Measurements from ENCODE around the gene ARL16.

ARL16 gene

GRCh38 chr17:81703747-81704654, 20.4 kb upstream of the ARL16 start:
- Mint-ChIP-seq H3K9me3 (no peaks in the 10 kb centered on the region), H3K36me3 (peaks cover 3% of the 10 kb centered on the region), H3K27ac (peak overlapping the region; percentile 35), H3K27me3 (no peaks in the 10 kb centered on the region), H3K4me3 (peak overlapping the region; percentile 83), H3K4me1 (peaks cover 20% of the 10 kb centered on the region)

GRCh38 chr17:81702934-81703746, 19.5 kb upstream of the ARL16 start, which contains the start of gene MRPL12:
Gene MRPL12 (plus strand): TSS chr17:81703367. CDS start chr17:81703502, 135 bp downstream.
- Mint-ChIP-seq H3K36me3 (peaks cover 3% of the 10 kb centered on the region), H3K27ac (peak within 1 kb of the TSS; percentile 97), H3K4me1 (peaks cover 20% of the 10 kb centered on the region), H3K4me3 (peak within 1 kb of the TSS; percentile 95), H3K9me3 (no peaks in the 10 kb centered on the region), H3K27me3 (no peaks in the 10 kb centered on the region)

GRCh38 chr17:81701288-81702071, 17.9 kb upstream of the ARL16 start:
- Mint-ChIP-seq H3K36me3 (peaks cover 5% of the 10 kb centered on the region), H3K4me3 (peak overlapping the region; percentile 95), H3K27me3 (no peaks in the 10 kb centered on the region), H3K27ac (no peak overlapping the region), H3K4me1 (peaks cover 23% of the 10 kb centered on the region), H3K9me3 (no peaks in the 10 kb centered on the region)

GRCh38 chr17:81700353-81701287, 17.0 kb upstream of the ARL16 start:
- Mint-ChIP-seq H3K36me3 (peaks cover 3% of the 10 kb centered on the region), H3K27me3 (no peaks in the 10 kb centered on the region), H3K27ac (no peak overlapping the region), H3K4me1 (peaks cover 23% of the 10 kb centered on the region), H3K4me3 (peak overlapping the region; percentile 30), H3K9me3 (no peaks in the 10 kb centered on the region)

- Mint-ChIP-seq H3K4me3 (no peak overlapping the region), H3K27ac (no peak overlapping the region), H3K4me1 (peaks cover 17% of the 10 kb centered on the region), H3K9me3 (no peaks in the 10 kb centered on the region), H3K27me3 (no peaks in the 10 kb centered on the region), H3K36me3 (peaks cover 2% of the 10 kb centered on the region)
Measured at GRCh38 chr17:81697261-81698044, 13.9 kb upstream of the ARL16 start.

- H3K27ac Mint-ChIP-seq = no peak overlapping the region
- peaks cover 8% of the 10 kb centered on the region for H3K4me1 Mint-ChIP-seq
- H3K9me3 Mint-ChIP-seq = no peaks in the 10 kb centered on the region
- no peaks in the 10 kb centered on the region for H3K27me3 Mint-ChIP-seq
- H3K36me3 Mint-ChIP-seq = peaks cover 2% of the 10 kb centered on the region
- no peak overlapping the region for H3K4me3 Mint-ChIP-seq
Measured at GRCh38 chr17:81696218-81696941, 12.8 kb upstream of the ARL16 start.

- no peak overlapping the region for H3K4me3 Mint-ChIP-seq
- H3K27me3 Mint-ChIP-seq = no peaks in the 10 kb centered on the region
- peaks cover 5% of the 10 kb centered on the region for H3K4me1 Mint-ChIP-seq
- peaks cover 2% of the 10 kb centered on the region for H3K36me3 Mint-ChIP-seq
- no peak overlapping the region for H3K27ac Mint-ChIP-seq
- H3K9me3 Mint-ChIP-seq = no peaks in the 10 kb centered on the region
Measured at GRCh38 chr17:81695801-81696200, 12.2 kb upstream of the ARL16 start.

- no peaks in the 10 kb centered on the region for H3K9me3 Mint-ChIP-seq
- H3K4me3 Mint-ChIP-seq = no peak overlapping the region
- H3K4me1 Mint-ChIP-seq = peaks cover 3% of the 10 kb centered on the region
- H3K27me3 Mint-ChIP-seq = no peaks in the 10 kb centered on the region
- H3K36me3 Mint-ChIP-seq = peaks cover 2% of the 10 kb centered on the region
- H3K27ac Mint-ChIP-seq = no peak overlapping the region
Measured at GRCh38 chr17:81695211-81695610, 11.6 kb upstream of the ARL16 start.

- Mint-ChIP-seq H3K9me3 (no peaks in the 10 kb centered on the region), H3K27me3 (no peaks in the 10 kb centered on the region), H3K4me3 (no peak overlapping the region), H3K27ac (no peak overlapping the region), H3K36me3 (peaks cover 2% of the 10 kb centered on the region), H3K4me1 (peaks cover 3% of the 10 kb centered on the region)
Measured at GRCh38 chr17:81694810-81695209, 11.2 kb upstream of the ARL16 start.

- Mint-ChIP-seq H3K4me3 (no peak overlapping the region), H3K9me3 (no peaks in the 10 kb centered on the region), H3K4me1 (peaks cover 7% of the 10 kb centered on the region), H3K27ac (no peak overlapping the region), H3K27me3 (no peaks in the 10 kb centered on the region), H3K36me3 (peaks cover 2% of the 10 kb centered on the region)
Measured at GRCh38 chr17:81693509-81694210, 10.1 kb upstream of the ARL16 start.

GRCh38 chr17:81691608-81692007, 8.0 kb upstream of the ARL16 start:
- no peaks in the 10 kb centered on the region for H3K9me3 Mint-ChIP-seq

GRCh38 chr17:81691196-81691595, 7.6 kb upstream of the ARL16 start:
- no peak overlapping the region for H3K4me3 Mint-ChIP-seq
- H3K27me3 Mint-ChIP-seq = no peaks in the 10 kb centered on the region
- H3K9me3 Mint-ChIP-seq = no peaks in the 10 kb centered on the region
- H3K36me3 Mint-ChIP-seq = peaks cover 6% of the 10 kb centered on the region
- peaks cover 14% of the 10 kb centered on the region for H3K4me1 Mint-ChIP-seq
- no peak overlapping the region for H3K27ac Mint-ChIP-seq

More at GRCh38 chr17:81691608-81692007, 8.0 kb upstream of the ARL16 start:
- no peak overlapping the region for H3K27ac Mint-ChIP-seq
- H3K36me3 Mint-ChIP-seq = peaks cover 4% of the 10 kb centered on the region
- H3K4me3 Mint-ChIP-seq = no peak overlapping the region
- no peaks in the 10 kb centered on the region for H3K27me3 Mint-ChIP-seq
- peaks cover 11% of the 10 kb centered on the region for H3K4me1 Mint-ChIP-seq

GRCh38 chr17:81690549-81690948, 7.0 kb upstream of the ARL16 start:
- H3K27ac Mint-ChIP-seq = no peak overlapping the region
- peaks cover 7% of the 10 kb centered on the region for H3K36me3 Mint-ChIP-seq
- peaks cover 18% of the 10 kb centered on the region for H3K4me1 Mint-ChIP-seq
- no peak overlapping the region for H3K4me3 Mint-ChIP-seq
- H3K9me3 Mint-ChIP-seq = no peaks in the 10 kb centered on the region
- H3K27me3 Mint-ChIP-seq = no peaks in the 10 kb centered on the region

All from activated naive CD4-positive, alpha-beta T cell treated with anti-CD3 and anti-CD28 coated beads, Interleukin-2, amount 50 U/mL, for 24 hours (primary cell).